GM18909 (cell line): Measurements from ENCODE around the gene LRRC73.
"Not testable (repeated sequence)": the region's sequence is repeated elsewhere in the genome, so short reads cannot be mapped to it uniquely, and the experiment has no call there.

Experiments used
- ATAC-seq: cut with Tn5 transposase; IDR thresholded peaks from one replicate; pipeline ENCODE4 v1.9.1; 2021; ENCODE audit warnings: mild to moderate bottlenecking; ENCODE audit not compliant: unreplicated experiment, poor library complexity

Gene LRRC73

DNA sequence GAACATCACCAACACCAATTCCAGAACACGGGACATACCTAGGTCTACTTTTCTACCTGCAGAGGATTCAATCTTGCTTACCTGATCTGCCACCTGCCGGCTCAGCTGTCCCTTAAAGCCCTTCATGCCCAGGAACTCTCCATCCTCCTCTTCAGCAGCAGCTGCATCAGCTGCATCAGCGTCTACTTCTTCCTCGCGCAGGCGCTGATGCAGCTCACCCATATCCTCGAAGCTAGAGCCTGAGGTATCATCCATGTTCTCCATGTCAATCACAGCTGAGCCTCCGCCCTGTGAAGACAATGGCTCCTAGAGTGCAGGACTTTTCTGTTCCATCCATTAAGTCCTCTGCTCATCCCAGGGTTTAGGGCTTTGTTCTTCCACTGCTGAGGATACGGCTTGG lies 5.7 kb upstream of the LRRC73 start:
- ATAC-seq, result no peak

DNA sequence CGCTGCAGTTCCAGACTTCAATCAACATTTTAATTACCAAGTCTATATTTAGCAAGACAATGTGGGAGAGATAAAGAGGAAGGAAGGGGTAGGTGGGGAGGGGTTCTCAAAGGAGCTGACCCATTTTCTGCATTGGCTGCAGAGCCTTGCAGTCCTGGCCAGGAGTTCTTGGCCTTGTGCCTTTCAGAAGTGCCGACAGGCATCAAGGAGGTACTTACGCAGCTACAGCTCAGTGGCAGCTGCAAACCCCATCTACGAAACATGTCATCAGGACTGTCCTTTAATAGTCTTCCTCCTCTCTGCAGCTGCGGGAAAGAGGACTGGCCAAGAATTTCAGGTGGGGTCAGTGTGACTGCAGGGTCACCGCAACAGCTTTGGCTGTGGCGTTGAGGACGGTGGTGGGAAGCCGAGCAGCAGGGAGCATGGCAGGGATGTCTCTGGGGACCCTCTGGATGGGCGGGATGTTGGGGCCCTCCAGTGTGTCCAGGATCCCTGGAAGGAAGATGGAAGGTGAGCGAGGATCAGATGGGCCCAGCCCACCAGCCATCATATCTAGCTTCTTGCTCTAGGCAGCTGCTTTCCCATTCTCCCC lies 1.8 kb upstream of the LRRC73 start:
- no peak for ATAC-seq

DNA sequence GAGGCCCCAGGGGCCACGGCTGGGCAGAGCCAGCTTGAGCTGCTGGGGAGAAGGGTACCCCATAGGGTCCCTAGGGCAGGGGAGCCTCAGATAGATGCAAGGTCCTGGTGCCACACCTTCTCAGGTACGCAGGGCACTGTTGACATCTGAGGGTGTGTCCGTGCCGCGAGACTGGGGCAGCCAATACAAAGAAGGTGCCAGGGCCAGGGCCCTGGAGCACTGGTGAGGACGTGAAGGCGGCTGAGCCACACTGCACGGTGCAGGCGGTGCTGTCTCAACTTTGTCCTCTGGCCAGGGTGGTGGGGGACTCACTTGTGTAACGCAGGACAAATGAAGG lies 649 bp upstream of the LRRC73 start:
- ATAC-seq, result no peak

DNA sequence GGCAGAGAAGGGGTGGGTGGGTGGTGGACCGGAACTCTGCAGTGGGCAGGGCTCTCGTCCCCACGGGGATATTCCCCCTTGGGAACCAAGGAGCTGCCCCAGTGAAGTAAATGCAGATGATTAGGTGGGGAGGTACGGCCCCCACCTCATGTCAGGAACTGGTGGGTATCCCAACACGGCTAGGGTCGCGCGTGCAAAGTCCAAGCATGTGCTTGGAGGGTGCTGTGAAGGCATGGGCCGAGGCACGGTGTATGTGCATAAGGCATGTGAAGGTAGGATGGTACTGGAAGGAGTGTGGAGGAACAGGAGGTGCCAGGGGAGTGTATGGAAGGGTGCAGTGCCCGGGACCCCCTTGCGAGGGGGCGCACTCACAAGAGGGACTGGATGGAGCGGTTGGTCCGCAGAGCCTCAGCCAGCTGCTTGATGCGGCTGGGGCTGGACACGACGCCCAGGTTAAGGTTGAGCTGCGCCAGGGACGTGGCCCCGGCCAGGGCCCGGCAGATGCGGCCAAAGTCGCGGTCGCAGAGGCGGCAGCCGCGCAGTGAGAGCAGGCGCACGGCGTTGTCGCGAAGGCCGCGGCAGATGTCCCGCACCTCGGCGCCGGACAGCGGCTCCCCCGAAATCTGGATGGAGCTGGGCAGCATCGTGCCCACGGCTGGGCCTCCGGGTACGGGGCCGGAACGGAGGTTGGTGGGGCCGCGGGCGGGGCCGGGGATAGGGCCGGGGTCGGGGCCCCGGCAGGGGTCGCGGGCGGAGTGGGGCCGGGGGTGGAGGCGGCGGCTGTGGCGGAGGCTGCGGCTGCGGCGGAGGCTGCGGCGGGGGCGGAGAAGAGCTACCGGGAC lies 783 bp downstream of the LRRC73 start:
- no peak for ATAC-seq

DNA sequence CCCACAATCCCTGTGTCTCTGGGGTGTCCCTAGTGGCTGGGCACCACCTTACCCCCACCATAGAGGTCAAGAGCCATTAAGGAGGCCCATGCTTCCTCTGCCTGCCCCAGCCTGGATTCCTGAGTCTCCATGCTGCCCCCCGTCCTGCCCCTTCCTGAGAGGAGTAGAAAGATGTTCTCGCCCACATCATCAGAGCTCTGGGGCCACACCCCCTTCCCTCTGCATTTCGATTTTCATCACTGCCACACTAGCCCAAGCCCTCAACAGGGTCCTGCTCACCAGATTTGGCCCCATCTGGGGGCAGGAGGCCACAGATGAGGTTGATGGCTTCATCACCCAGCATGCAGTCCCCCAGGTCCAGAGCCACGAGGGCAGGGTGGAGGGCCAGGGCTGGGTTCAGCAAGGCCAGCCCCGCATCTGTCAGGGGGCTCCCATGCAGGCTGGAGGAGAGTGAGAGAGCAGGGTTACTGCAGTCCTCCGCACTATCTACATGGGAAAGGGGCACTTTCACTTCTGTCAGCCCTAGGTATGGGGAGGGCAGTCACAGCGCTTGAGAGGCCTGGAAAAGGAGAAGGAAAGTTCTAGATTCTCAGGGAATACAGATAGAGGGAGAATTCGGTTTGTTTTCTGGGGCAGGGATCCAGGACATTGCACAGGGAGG lies 1.5 kb downstream of the LRRC73 start:
- ATAC-seq, result no peak

DNA sequence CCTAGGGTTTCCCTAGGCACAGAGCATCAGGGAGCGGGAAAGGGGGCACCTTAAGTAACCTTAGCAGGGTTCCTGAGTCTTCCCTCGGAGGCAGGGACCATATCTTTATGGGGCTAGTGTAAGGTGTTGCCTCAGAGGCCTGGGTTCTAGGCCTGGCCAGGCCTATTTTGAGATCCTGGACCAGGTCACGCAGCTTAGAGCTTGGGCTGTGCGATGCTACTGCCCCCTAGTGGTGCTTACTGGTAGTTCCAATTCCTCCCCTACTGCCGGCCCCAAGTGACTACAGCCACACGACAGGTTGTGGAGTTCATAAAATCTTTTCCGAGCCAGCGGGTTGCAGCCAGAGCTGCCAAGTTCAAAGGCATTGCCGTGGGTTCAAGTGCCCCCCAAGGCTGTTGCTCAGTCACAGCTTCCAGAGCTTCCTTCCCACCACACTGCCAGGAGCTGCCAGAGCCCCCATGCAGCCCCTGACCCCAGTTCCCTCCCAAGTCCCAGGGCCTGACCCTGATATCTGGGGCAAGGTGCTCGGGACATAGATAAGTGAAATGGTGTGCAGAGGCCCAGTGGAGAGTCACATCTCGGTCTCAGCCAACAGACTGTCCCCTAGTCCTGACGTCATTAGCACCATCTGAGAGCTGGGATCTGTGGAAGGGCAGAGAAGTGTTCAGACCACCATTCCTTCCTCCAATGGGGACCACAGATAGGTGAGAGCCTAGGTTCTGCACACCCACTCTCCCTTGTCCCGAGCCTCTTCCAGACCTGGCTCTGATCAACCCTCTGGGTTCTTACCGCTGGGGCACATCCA lies 3.3 kb downstream of the LRRC73 start:
- peak; percentile 50 for ATAC-seq

DNA sequence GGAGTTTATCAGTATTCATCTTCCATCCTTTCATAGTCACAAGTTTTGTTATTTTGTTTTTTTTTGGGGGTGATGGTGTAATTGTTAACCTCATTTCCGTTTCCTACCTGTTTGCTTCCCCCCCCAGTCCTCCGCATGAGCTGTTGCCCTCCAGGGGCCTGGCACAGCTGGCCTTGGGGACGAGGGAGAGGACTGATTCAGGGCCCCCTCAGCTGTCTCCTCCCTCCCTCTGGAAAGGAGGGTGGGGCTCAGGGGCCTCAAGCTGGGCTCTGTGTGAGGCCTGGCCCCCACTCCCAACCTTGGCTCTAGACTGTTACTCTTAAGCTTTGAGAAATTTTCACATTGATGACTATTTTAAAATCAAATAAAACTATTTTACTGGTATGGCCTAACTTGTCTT lies 4.0 kb downstream of the LRRC73 start:
- ATAC-seq, result no peak

DNA sequence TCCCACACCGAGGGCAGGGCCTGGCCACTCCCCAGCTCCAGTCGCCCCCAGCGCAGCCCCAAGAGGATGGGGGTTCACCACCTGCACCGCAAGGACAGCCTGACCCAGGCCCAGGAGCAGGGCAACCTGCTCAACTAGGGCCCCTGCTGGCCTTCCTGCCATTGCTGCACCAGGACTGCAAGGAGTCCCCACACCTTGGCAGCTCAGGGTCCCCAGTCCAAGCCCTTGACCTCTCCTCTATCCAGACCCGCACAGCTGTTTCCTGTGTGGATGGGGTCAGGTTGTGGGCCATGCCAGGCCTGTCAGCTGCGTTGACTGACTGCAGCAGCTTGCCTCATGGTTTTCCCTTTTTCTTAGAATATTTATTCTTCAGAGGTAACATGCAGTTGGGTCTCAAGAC lies 4.4 kb downstream of the LRRC73 start:
- no peak for ATAC-seq

DNA sequence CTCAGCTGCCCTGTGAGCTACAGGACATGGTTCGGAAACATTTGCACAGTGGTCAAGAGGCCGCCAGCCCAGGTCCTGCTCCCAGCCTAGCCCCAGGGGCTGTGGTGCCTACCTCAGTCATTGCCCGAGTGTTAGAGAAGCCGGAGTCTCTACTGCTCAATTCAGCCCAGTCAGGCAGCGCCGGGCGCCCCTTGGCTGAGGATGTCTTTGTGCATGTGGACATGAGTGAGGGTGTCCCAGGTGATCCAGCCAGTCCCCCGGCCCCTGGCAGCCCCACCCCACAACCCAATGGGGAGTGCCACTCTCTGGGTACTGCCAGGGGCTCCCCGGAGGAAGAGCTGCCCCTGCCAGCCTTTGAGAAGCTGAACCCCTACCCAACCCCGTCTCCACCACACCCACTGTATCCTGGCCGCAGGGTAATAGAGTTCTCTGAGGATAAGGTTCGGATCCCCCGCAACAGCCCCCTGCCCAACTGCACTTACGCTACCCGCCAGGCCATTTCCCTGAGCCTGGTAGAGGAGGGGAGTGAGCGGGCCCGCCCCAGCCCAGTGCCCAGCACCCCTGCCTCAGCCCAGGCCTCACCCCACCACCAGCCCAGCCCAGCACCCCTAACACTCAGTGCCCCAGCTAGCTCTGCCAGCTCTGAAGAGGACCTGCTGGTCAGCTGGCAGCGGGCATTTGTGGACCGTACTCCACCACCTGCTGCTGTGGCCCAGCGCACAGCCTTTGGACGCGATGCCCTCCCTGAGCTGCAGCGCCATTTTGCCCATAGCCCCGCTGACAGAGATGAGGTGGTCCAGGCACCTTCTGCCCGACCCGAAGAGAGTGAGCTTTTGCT lies 5.2 kb downstream of the LRRC73 start:
- no peak for ATAC-seq

DNA sequence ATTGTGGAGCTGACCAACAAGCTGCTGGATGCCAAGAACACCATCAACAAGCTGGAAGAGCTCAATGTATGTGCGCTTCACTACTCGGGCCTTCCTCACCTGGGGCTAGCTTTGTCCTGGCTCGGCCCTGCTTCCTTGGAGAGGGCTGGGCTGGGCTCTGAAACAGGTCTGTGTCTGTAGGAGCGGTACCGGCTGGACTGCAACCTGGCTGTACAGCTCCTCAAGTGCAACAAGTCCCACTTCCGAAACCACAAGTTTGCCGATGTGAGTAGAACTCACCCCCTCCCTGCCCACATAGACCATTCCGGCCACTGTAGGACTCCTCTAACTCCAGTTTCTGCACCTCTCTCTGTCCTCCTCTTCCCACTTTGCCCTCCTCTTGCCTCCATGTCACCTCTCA lies 6.7 kb downstream of the LRRC73 start:
- no peak for ATAC-seq

DNA sequence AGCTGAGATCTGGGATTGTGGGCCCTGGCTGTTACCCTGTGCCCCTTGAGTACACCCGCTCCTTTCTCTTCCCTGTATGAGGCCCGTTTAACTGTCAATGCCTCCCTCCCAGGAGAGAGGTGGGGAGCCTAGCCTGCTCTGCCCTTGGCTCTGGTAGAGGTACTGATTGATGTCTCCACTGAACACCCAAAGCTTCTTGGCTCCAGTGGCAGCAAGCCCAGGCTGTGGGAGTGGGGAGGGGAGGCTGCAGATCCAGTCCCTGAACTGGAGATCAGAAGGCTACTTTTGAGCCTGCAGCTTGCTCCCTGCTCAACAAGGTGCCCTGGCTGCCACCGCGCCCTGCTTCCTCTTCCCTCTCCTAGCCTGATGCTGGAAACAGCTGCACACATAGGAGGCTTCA lies 7.5 kb downstream of the LRRC73 start:
- ATAC-seq, result no peak

DNA sequence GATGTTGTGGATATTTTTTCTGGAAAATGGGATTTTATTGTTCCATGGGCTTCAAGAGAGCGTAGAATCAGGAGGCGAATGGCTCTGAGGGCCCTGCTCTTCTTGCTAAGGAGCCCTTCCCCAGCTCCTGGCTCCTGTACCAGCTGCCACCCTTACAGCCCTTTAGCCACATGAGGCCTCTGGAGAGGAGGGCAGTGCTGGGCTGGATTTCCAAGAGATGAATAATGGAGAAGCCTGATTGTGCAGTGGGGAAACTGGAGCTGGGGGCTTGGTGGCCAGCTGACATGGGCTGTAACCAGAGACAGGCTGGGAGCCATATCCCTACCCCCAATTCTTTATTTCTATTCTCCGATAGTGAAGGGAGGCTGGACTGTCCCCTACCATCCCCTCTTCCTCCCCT lies 9.2 kb downstream of the LRRC73 start:
- no peak for ATAC-seq

DNA sequence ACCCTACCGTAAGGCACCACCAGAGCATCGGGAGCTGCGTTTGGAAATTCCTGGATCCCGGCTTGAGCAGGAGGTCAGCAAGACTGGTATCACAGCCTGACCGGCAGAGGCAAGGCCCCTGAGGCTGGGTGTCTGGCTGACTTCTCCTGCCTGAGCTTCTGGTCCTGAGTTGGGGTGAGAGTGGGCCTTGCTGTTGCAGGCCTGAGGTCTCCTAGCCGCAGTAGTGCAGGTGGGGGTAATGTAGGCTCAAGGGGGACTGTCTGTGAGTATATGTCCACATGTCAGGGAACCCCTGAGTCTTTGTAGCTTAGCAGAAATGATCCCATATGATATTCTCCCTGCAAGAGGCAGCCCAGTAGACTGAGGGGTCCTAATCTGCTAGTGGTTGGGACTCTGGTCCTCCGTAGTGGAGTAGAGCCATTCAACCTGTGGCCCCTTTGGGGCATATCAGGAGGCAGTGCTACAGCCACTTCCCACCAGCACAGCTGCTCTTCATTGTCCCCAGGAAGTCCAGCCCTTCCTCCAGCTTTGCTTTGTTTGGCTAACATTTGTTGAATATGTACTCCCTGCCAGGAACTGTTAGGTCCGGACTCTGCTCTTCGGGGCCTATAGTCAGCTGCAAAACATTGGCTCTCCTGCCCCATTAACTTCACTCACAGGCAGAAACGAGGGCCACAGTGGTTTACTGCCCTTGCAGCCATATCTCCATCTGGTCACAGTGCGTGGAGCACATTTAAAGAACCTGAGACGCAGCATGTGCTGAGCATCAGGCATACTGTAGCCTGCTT lies 10.9 kb downstream of the LRRC73 start:
- no peak for ATAC-seq

DNA sequence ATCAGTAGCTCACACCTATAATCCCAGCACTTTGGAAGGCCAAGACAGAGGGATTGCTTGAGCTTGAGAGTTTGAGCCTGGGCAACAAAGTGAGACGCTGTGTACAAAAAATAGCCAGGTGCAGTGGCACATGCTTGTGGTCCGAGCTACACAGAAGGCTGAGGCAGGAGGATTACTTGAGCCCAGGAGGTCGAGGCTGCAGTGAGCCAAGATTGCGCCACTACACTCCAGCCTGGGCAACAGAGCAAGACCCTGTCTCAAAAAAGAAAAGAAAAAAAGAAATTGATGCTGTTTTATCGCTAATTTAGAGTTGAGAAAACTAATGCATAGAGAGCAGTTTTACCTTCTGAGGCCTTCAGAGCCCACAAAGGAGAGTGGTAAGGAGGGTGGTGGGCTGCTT lies 11.9 kb downstream of the LRRC73 start:
- ATAC-seq, result not testable (repeated sequence)

DNA sequence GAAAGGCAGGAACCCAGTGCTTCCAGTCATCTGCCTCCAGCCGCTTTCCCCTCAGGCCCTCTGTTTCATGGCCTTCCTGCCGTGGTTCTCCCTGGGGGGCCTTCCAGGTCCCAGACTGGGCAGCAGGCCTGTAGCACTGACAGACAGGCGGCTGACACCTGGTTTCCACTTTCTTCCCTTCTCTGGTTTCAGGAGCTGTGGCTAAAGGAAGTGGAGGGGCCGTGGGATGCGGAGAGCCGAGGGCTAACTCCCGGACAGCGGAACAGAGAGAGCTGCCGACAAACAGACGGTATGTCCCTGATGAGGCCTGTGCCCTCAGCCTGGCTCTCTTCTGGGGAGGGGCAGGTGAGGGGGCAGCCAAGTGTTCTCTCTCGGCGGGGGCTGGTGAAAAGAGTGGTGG lies 12.5 kb downstream of the LRRC73 start:
- no peak for ATAC-seq

DNA sequence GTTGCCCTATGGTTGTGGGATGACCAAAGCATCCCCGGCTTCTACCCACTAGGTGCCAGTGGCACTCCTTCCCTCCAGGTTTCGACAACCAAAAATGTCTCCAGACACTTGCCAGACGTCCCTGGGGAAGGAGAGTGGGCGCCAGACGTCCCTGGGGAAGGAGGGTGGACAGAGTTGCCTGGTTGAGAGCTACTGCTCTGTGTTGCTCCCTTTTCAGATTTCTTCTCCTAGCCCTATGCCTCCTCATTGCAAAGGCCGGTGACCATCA lies 13.1 kb downstream of the LRRC73 start:
- no peak for ATAC-seq

DNA sequence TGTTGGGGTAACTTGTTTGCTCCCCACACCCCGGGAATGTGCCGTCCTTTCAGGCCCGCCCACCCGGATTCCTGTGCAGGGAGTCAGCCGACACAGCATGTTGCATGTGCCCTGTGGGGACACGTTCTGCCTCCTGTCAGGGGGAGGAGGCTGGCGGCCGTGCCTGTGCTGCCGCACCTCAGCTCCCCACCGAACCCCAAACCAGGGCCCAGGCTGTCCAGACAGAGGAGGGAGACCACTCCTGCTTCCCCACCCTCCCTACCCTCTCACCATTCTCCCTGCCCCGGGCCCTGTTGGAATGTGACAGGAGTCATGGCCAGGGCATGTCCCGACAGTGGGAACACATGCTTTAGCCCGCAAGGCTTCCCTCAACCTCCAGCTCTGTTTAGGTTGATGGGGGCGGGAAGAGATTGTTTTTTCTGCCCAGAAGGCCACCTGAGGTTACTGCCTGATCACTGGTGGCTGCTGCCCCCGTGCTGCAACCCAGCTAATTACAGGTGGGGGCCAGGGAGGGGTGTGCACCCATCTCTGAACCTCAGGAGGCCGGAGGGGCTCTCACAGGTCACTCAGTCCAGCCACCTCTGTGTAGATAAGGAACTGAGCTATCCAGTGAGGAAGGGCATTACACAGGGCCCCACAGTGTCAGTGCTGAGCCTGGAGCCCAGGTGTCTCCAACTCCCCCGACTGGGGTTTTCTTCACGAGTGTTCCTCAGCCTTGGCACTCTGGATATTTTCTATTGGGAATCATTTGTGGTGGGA lies 13.6 kb downstream of the LRRC73 start:
- ATAC-seq, result no peak

DNA sequence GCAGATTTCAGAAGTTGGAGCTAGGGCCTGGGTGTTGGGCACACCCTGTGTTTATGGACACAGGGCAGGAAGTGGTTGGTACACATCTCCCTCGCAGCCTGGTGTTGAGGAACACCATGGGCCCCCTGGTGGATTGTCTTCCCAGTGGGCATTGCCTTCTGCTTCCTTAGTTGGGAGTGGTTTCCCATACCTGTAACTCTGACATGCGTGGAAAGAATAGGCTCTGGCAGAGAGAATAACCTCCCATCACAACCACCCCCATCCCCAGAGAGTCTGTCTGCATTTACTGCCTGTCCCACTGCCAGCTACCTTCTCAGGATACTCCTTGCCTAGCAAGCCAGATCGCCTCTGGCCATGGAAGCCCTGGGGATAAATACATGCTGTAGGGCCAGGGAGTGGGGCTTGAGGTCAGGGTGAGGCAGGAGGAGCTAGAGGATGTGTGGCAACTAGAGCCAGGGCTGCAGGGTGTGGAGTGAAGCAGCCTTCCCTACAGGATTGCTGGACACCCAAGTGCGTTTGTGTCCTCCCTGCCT lies 14.7 kb downstream of the LRRC73 start:
- ATAC-seq, result no peak

DNA sequence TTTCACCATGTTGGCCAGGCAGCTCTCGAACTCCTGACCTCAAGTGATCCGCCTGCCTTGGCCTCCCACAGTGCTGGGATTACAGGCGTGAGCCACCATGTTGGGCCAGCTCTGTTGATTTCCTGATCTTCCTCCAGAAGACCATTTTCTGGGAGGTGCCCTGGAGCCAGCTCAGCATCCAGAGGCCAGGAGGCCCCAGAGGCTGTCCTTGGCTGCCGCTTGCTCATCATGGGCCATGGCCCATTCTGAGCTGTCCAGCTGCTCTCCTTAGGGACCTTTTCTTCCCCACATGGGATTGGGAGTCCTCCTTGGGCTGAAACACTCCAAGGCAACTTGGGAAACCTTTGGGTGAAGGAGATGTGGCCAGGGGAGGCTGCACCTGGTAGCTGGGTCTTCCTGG lies 15.4 kb downstream of the LRRC73 start:
- ATAC-seq, result no peak
